HG02759 (cell line): ENCODE results near the gene TPPP.

ENCODE experiments used
- ATAC-seq: cut with Tn5 transposase; IDR thresholded peaks from one replicate; pipeline ENCODE4 v1.9.1; 2021; ENCODE audit warnings: mild to moderate bottlenecking, moderate library complexity; ENCODE audit not compliant: unreplicated experiment

TPPP gene

GRCh38 chr5:610744-611730 lies 82.1 kb downstream of the TPPP start:
- no peak for ATAC-seq

- ATAC-seq = no peak
Observed at GRCh38 chr5:610011-610743, 83.0 kb downstream of the TPPP start.
